Adipose tissue (tissue), 3 donors: ENCODE data around the gene DCST2. TPM values are rescaled to one million over a fixed set of nuclear protein-coding genes. Genes with fewer than 3 reads are reported as not detected.

Experiments used
- H3K27ac ChIP-seq: one replicate; pipeline ENCODE4 v1.5.1; 2013; ENCODE audit warnings: low read depth, low read length
- WGBS, 3 donors: extraction: QIAGEN DNeasy Blood & Tissue Kit; methylation state at CpG; one replicate each; pipeline ENCODE4 v1.1.7; 2013; 5-methylcytosine and 5-hydroxymethylcytosine counted together
- polyA plus RNA-seq, 3 donors: library from polyadenylated mRNA; stranded (reverse); fragments of 200-250 nt; gene quantifications; one replicate each; pipeline ENCODE4 v1.2.3, GENCODE V29; 2013
- donor health status: healthy with polysubstance abuse.
- donor health status: Bipolar disorder and iron deficiency.
- donor health status: healthy.

Gene DCST2
- polyA plus RNA-seq, 3 donors, result 0.48 to 0.86 (median 0.67) TPM

DNA sequence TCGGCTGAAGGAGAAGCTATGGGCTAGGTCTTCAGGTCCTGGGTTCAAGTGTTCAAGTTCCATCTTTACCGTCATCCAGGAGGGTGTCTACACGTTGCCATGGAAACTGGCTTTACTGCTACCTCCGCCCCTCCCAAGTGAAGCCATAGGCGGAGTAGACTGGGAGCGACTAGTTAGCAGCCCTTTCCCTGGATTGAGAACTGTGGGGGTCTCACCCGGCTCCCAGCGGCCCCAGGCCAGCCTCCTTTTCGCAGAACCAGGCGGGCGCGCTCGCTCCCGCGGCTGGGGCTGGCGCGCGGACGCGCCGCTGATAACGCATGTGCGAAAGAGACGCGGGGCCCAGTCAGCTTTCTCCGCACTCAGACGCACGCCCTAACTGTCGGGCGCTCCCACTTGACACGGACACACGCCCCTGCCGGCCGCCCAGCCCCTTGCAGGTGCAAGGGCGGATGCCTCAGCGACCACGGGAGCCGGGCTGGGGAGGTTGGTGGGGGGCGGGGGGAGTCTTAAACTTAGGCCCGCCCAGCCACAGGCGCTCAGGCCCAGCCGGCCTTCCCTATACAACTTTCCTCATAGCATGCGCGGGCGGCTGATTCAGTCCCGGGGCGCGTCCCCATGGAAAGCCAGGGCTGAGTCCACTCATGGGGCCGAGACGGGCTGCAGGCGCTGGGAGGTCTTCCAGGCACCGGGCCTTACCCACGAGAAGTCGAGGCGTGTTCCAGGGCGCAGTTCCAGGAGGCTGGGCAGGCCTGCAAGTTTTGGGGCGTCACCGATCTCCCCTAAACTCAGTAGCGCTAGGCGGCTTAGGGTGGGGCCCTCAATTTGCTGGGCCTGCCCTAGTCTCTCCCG lies 37.4 kb upstream of the DCST2 start:
- H3K27ac ChIP-seq, result no peak overlapping the region
- 5 to 8% (median 5%) methylated on average over 61 of the region's 61 CpGs for WGBS, 3 donors

DNA sequence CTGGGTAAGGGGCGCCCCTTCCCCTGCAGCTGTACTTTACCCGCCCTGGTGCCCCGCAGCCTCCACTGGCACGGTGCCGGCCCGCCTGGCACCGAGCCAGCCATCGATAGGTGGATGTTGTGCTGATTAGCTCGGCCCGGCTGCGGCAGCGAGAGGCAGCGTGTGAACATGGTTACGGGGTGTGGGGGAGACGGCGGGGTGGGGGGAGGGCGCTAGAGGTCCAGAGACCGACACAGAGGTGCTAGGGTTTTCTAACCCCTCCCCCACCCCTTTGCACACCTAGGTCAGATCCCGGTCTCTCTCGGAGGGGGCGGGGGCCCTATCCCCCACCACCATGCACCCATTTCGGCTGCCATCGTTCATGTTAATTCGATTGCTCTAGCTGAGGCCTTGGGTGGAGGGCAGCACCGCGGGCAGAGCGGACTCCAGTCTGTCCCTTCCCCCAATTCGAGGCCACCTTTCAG lies 36.6 kb upstream of the DCST2 start:
- WGBS, 3 donors, result 23 to 53% (median 51%) methylated on average over 28 of the region's 28 CpGs
- H3K27ac ChIP-seq, result no peak overlapping the region

DNA sequence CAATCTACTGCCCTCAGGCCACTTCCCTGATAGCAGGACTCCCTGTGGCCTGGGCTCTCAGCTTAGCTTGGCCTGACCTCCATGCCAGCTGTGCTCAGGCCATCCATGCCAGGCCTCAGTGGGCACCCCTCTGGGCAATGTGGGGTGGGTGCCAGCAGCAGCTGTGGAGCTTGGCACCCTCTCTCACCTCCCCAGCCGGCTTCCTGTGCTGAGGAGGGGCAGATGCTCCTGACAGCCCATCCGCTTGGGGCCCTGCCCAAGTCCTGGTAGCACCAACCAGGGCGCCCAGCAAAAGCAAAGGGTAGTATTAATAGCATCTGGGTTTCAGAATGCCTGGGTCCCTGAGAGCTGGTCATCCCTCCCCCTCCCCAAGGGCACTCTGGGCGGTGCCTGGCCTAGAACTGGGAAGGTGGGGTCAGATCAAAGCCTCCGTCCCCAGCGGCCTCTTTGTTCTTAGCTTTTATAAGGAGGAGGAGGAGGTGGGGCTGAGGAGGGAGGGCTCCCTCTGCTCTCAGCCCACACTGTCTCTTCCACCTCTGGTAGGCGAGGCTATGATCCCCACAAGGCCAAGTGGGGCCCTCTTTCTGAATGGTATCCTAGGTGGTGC lies 36.1 kb upstream of the DCST2 start:
- WGBS, 3 donors, result 73 to 81% (median 76%) methylated on average over 4 to 7 of the region's 7 CpGs
- no peak overlapping the region for H3K27ac ChIP-seq

DNA sequence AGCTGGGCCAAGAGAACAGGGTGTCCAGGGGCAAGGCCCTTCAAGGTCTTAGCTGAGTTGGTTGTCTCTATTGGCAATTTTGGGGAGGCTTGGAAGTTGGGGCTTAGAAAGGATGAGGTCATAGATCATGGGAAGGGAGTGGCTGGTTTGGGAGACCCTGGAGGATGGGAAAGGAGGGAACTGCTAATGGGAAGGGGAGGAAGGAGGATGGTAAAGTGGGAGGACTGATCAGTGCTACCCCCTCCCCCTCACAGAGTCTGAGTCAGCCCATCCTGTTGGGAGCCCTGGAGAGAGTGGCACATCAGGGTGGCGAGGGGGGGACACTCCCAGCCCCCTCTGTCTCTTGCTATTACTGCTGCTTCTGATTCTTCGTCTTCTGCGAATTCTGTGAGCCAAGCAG lies 35.0 kb upstream of the DCST2 start:
- H3K27ac ChIP-seq, result no peak overlapping the region
- WGBS, 3 donors, result 90 to 96% (median 93%) methylated on average over 2 to 3 of the region's 3 CpGs

GRCh38 chr1:155066777-155067176 lies 33.2 kb upstream of the DCST2 start:
- WGBS, 3 donors, result 87 to 88% (median 88%) methylated on average over 8 of the region's 8 CpGs
- no peak overlapping the region for H3K27ac ChIP-seq

- H3K27ac ChIP-seq, result no peak overlapping the region
- WGBS, 3 donors, result 48 to 87% (median 79%) methylated on average over 5 of the region's 5 CpGs
Observed at GRCh38 chr1:155064832-155065429, 31.4 kb upstream of the DCST2 start.

GRCh38 chr1:155064111-155064831 lies 30.7 kb upstream of the DCST2 start:
- H3K27ac ChIP-seq, result no peak overlapping the region
- WGBS, 3 donors, result 6 to 16% (median 15%) methylated on average over 13 to 14 of the region's 14 CpGs

- no peak within 1 kb of the TSS for H3K27ac ChIP-seq
Observed at GRCh38 chr1:155063550-155064110, 30.0 kb upstream of the DCST2 start, which contains the start of gene EFNA4. EFNA4 (plus strand) TSS chr1:155063740; CDS start chr1:155063824, 84 bp downstream.

GRCh38 chr1:155062702-155063411 lies 29.3 kb upstream of the DCST2 start:
- H3K27ac ChIP-seq, result no peak overlapping the region
- 5 to 23% (median 21%) methylated on average over 46 of the region's 46 CpGs for WGBS, 3 donors

More at GRCh38 chr1:155063550-155064110, 30.0 kb upstream of the DCST2 start, which contains the start of gene EFNA4:
- 0 to 1% (median 1%) methylated on average over 40 to 51 of the region's 57 CpGs for WGBS, 3 donors

DNA sequence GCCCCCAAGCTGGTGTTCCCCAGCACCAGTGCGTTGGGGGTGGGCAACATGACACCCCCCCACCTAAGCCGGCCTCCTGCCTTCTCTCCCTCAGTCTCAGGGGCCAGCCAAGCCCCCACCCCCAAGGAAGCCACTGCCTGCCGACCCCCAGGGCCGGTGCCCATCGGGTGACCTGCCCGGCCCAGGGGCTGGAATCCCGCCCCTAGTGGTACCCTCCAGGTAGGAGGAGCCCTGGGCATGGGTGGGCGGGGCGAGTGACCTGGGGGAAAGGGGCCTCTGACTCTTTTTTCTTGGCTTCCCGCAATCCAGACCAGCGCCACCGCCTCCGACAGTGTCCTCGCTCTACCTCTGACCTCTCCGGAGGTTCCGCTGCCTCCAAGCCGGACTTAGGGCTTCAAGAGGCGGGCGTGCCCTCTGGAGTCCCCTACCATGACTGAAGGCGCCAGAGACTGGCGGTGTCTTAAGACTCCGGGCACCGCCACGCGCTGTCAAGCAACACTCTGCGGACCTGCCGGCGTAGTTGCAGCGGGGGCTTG lies 28.6 kb upstream of the DCST2 start:
- WGBS, 3 donors, result 22 to 68% (median 60%) methylated on average over 29 of the region's 29 CpGs
- no peak overlapping the region for H3K27ac ChIP-seq

- WGBS, 3 donors, result 27 to 39% (median 37%) methylated on average over 20 to 21 of the region's 21 CpGs
- H3K27ac ChIP-seq, result no peak overlapping the region
Observed at GRCh38 chr1:155061381-155062150, 28.0 kb upstream of the DCST2 start.

- H3K27ac ChIP-seq, result no peak overlapping the region
- WGBS, 3 donors, result 78 to 89% (median 81%) methylated on average over 8 of the region's 8 CpGs
Observed at GRCh38 chr1:155060736-155061135, 27.2 kb upstream of the DCST2 start.

GRCh38 chr1:155057788-155058211 lies 24.2 kb upstream of the DCST2 start:
- WGBS, 3 donors, result 95 to 96% (median 96%) methylated on average over 13 of the region's 13 CpGs
- no peak overlapping the region for H3K27ac ChIP-seq

DNA sequence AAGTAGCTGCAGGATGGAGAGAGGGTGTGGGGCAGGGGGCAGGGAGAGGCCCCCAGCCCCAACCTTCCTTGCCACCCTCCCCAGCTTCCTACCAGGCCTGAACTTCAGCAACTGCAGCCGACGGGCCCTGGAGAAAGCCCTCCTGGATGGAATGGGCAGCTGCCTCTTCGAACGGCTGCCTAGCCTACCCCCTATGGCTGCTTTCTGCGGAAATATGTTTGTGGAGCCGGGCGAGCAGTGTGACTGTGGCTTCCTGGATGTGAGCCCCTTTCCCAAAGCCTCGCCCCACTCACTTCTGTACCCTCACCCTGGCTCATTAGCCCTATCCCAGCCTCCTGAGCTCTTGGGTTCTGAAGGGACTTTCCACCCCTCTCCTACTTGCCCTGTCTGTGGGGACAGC lies 23.5 kb upstream of the DCST2 start:
- 91 to 95% (median 95%) methylated on average over 8 of the region's 8 CpGs for WGBS, 3 donors
- H3K27ac ChIP-seq, result no peak overlapping the region

DNA sequence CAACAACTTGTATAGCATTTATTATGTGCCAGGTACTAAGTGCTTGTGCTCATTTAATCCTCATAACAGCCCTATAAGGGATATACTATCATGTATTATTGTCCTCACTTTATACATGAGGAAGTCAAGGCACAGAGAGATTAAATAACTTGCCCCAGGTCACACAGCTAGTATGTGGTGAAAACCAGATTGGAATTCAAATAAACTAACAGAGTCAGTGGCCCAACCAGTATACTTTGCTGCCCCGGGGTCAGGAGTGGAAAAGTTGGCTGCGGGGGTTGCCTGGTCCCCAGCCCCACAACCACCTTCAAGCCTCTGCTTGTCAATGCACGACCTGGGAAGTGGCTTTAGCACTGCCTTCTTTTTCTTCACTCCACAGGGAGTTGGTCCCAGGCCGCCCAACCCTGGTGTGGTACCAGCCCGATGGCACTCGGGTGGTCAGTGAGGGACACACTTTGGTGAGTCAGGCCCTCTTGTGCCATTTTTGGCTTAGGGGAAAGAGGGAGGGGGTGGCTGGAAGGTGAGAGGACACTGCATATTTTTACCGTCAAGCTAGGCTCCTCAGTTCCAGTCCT lies 20.0 kb upstream of the DCST2 start:
- no peak overlapping the region for H3K27ac ChIP-seq
- 81 to 89% (median 84%) methylated on average over 7 of the region's 7 CpGs for WGBS, 3 donors
